Ishikawa (cell line): Measurements from ENCODE around the gene ATP6V1C2.

Experiments used
- CEBPB ChIP-seq: IDR thresholded peaks from 2 replicates; pipeline ENCODE4 v1.6.1; 2012
- CREB1 ChIP-seq: IDR thresholded peaks from 2 replicates; pipeline ENCODE4 v1.6.1; 2012; ENCODE audit warnings: low read depth
- EGR1 ChIP-seq: IDR thresholded peaks from 2 replicates; pipeline ENCODE4 v1.6.1; 2012
- EP300 ChIP-seq: IDR thresholded peaks from 2 replicates; pipeline ENCODE4 v1.6.1; 2012; ENCODE audit warnings: borderline replicate concordance
- FOXM1 ChIP-seq: IDR thresholded peaks from 2 replicates; pipeline ENCODE4 v1.6.1; 2012; ENCODE audit warnings: low read depth, borderline replicate concordance
- MAX ChIP-seq: IDR thresholded peaks from 2 replicates; pipeline ENCODE4 v1.6.1; 2012
- NFIC ChIP-seq: IDR thresholded peaks from 2 replicates; pipeline ENCODE4 v1.6.1; 2012
- RAD21 ChIP-seq: IDR thresholded peaks from 2 replicates; pipeline ENCODE4 v1.6.1; 2012; ENCODE audit warnings: low read depth
- REST ChIP-seq: IDR thresholded peaks from 2 replicates; pipeline ENCODE4 v1.6.1; 2012; ENCODE audit warnings: low read depth, mild to moderate bottlenecking
- TAF1 ChIP-seq: IDR thresholded peaks from 2 replicates; pipeline ENCODE4 v1.6.1; 2012; ENCODE audit warnings: low read depth, mild to moderate bottlenecking
- TCF12 ChIP-seq: IDR thresholded peaks from 2 replicates; pipeline ENCODE4 v1.6.1; 2012; ENCODE audit warnings: low read depth
- TEAD4 ChIP-seq: IDR thresholded peaks from 2 replicates; pipeline ENCODE4 v1.6.1; 2012
- USF1 ChIP-seq: IDR thresholded peaks from 2 replicates; pipeline ENCODE4 v1.6.1; 2012
- YY1 ChIP-seq: IDR thresholded peaks from 2 replicates; pipeline ENCODE4 v1.6.1; 2012; ENCODE audit warnings: low read depth
- ZBTB7A ChIP-seq: IDR thresholded peaks from 2 replicates; pipeline ENCODE4 v1.6.1; 2012; ENCODE audit warnings: low read depth

ATP6V1C2 gene

GRCh38 chr2:10792001-10792634 is 70.7 kb downstream of the ATP6V1C2 start:
- TF ChIP-seq MAX = no peak
- no peak for TF ChIP-seq RAD21
- TF ChIP-seq FOXM1 = no peak
- TF ChIP-seq TCF12 = no peak
- no peak for TF ChIP-seq YY1
- no peak for TF ChIP-seq EGR1
- TF ChIP-seq ZBTB7A = no peak
- TF ChIP-seq EP300 = no peak
- TF ChIP-seq TEAD4 = no peak
- TF ChIP-seq REST = no peak
- no peak for TF ChIP-seq USF1
- no peak for TF ChIP-seq CREB1
- TF ChIP-seq CEBPB = no peak
- TF ChIP-seq TAF1 = no peak
- no peak for TF ChIP-seq NFIC

- TF ChIP-seq TCF12 (no peak), TAF1 (no peak), RAD21 (no peak), CREB1 (no peak), YY1 (no peak), CEBPB (no peak), MAX (no peak), TEAD4 (no peak)
Measured at GRCh38 chr2:10792660-10793400, 71.4 kb downstream of the ATP6V1C2 start.

- TF ChIP-seq CEBPB (no peak), ZBTB7A (no peak), MAX (no peak), FOXM1 (no peak), NFIC (no peak), CREB1 (no peak), TEAD4 (no peak), USF1 (no peak), EGR1 (no peak), REST (no peak), TCF12 (no peak), RAD21 (no peak), TAF1 (no peak), EP300 (no peak), YY1 (no peak)
Measured at GRCh38 chr2:10793816-10794215, 72.4 kb downstream of the ATP6V1C2 start.

- TF ChIP-seq EP300 (no peak), TEAD4 (no peak), NFIC (no peak), RAD21 (no peak), YY1 (no peak), TCF12 (no peak), REST (no peak), CEBPB (no peak), USF1 (no peak), TAF1 (no peak), ZBTB7A (no peak), CREB1 (no peak), MAX (no peak), FOXM1 (no peak), EGR1 (no peak)
Measured at GRCh38 chr2:10794876-10795275, 73.4 kb downstream of the ATP6V1C2 start.
